Right lobe of liver (tissue), 4 donors: ENCODE results near the gene UGT1A10.

Source experiments
- POLR2A ChIP-seq: fragments of 450-650 bp; IDR thresholded peaks from one replicate; pipeline ENCODE4 v1.6.1; 2017; ENCODE audit warnings: antibody characterized with exemption, mild to moderate bottlenecking
- TF ChIP-seq, protein P1 (sequence below), 4 donors: fragments of 200-600 bp in 3 of 4; fragments of 450-650 bp in 1 of 4; IDR thresholded peaks; one replicate each; pipeline versions ENCODE4 v1.5.1 to v1.8.0; 2016 to 2022; ENCODE audit warnings: antibody characterized with exemption in 4 of 4, mild to moderate bottlenecking in 2 of 4
- donor health status: DM: no; HTN: no; CAD: no.
- donor health status: DM: no; HTN: no; CAD: no.
- donor health status: DM: no; HTN: yes; CAD: no.

DNA sequence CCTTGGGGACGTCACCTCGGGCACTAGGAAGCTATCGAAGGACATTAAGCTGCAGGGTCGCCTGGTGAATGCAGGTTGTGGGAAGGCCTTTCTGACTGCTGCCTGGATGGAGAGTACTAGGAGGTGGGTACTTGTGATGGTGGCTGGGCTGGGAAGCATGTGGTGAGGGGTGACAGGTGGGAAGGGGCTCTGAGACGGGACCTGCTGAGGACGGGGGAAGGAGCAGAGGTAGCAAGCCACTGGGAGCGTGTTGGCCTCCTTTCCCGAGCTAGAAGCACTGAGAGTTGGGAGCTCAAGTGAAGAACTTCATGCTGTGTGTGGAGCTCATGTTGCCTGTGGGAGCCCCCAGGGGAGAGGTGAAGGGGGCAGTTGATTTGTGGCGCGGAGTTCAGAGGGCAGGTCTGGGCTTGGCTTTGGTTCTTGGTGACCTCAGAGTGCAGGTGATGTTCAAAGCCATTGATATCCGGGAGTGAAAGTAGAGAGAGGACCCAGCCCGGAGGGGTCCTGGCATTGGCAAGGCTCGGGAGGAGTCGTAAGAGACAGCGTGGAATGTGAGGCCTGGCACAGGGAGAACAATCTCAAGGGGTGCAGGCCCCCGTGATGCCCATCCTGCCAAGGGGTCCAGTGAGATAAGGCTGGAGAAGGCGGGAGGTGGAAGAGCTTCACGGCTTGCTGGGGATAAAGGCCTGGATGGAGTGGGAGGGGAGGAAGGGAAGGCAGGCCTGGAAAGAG is 155.1 kb downstream of the UGT1A10 start:
- TF ChIP-seq, protein P1, sequence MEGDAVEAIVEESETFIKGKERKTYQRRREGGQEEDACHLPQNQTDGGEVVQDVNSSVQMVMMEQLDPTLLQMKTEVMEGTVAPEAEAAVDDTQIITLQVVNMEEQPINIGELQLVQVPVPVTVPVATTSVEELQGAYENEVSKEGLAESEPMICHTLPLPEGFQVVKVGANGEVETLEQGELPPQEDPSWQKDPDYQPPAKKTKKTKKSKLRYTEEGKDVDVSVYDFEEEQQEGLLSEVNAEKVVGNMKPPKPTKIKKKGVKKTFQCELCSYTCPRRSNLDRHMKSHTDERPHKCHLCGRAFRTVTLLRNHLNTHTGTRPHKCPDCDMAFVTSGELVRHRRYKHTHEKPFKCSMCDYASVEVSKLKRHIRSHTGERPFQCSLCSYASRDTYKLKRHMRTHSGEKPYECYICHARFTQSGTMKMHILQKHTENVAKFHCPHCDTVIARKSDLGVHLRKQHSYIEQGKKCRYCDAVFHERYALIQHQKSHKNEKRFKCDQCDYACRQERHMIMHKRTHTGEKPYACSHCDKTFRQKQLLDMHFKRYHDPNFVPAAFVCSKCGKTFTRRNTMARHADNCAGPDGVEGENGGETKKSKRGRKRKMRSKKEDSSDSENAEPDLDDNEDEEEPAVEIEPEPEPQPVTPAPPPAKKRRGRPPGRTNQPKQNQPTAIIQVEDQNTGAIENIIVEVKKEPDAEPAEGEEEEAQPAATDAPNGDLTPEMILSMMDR (IDR thresholded peaks at IDR 0.05), result no peak
- no peak for TF ChIP-seq POLR2A
